ENCODE data around the gene IL22RA1. TPM values are rescaled to one million over a fixed set of nuclear protein-coding genes. Genes with fewer than 3 reads are reported as not detected.

Gene IL22RA1
- total RNA-seq, 1 experiment from 2014 or later, result 0.28 TPM

GRCh38 chr1:24105368-24106160 is 37.4 kb downstream of the IL22RA1 start:
- TF ChIP-seq NR1H2 (CRISPR knock-in tag; IDR thresholded peaks at IDR 0.05), result no peak
- TF ChIP-seq ZNF232 (CRISPR knock-in tag; IDR thresholded peaks at IDR 0.05), result no peak
- TF ChIP-seq TEAD4 (CRISPR knock-in tag; IDR thresholded peaks at IDR 0.05), result no peak
- TF ChIP-seq PRRX2 (CRISPR knock-in tag; IDR thresholded peaks at IDR 0.05), result no peak
- TF ChIP-seq ARID4B (CRISPR knock-in tag; IDR thresholded peaks at IDR 0.05; ENCODE audit: borderline replicate concordance), result no peak
- TF ChIP-seq ETV6 (CRISPR knock-in tag; IDR thresholded peaks at IDR 0.05), result no peak
- TF ChIP-seq CREB1 (CRISPR knock-in tag; IDR thresholded peaks at IDR 0.05), result no peak
- no peak for TF ChIP-seq RELA (CRISPR knock-in tag; IDR thresholded peaks at IDR 0.05; ENCODE audit: borderline replicate concordance)
- TF ChIP-seq TP53 (CRISPR knock-in tag; IDR thresholded peaks at IDR 0.05), result no peak
- TF ChIP-seq MAX (CRISPR knock-in tag; IDR thresholded peaks at IDR 0.05), result no peak
- TF ChIP-seq RORB (CRISPR knock-in tag; IDR thresholded peaks at IDR 0.05), result no peak
- TF ChIP-seq ZNF317 (CRISPR knock-in tag; IDR thresholded peaks at IDR 0.05; ENCODE audit: borderline replicate concordance, low read depth), result no peak
- no peak for TF ChIP-seq JUN (CRISPR knock-in tag; IDR thresholded peaks at IDR 0.05)
- TF ChIP-seq ERG (CRISPR knock-in tag; IDR thresholded peaks at IDR 0.05), result no peak
- no peak for TF ChIP-seq CDX4 (CRISPR knock-in tag; IDR thresholded peaks at IDR 0.05; ENCODE audit: borderline replicate concordance)
- no peak for TF ChIP-seq FOXK1 (CRISPR knock-in tag; IDR thresholded peaks at IDR 0.05)
- no peak for TF ChIP-seq ATF1 (CRISPR knock-in tag; IDR thresholded peaks at IDR 0.05)
- DNase-seq (ENCODE audit: low spot score) (no peak), ATAC-seq (no peak)
- H3K9me3 Mint-ChIP-seq, result no peaks in the 10 kb centered on the region
- H3K36me3 Mint-ChIP-seq, result no peaks in the 10 kb centered on the region
- H3K27ac Mint-ChIP-seq, result no peak overlapping the region
- ChIA-PET POLR2A (interaction anchor here (0.6 kb wide), 1 partner anchor 65 kb away, joined by 3 read pairs; no protein-coding TSS in a partner anchor), CTCF (interaction anchor here (0.6 to 1.4 kb wide), 3 partner anchors 11 to 182 kb away, joined by 3 to 7 read pairs (median 3); no protein-coding TSS in a partner anchor)
- H3K4me3 Mint-ChIP-seq, result no peak overlapping the region
- peaks cover 3% of the 10 kb centered on the region; the same call in 1 of the 2 replicates for H3K4me1 Mint-ChIP-seq
- no peaks in the 10 kb centered on the region for H3K27me3 Mint-ChIP-seq (ENCODE audit: low read depth)

GRCh38 chr1:24104854-24105253 is 38.1 kb downstream of the IL22RA1 start:
- Mint-ChIP-seq H3K9me3 (no peaks in the 10 kb centered on the region), H3K27ac (no peak overlapping the region), H3K4me1 (peaks cover 3% of the 10 kb centered on the region; the same call in 1 of the 2 replicates), H3K36me3 (no peaks in the 10 kb centered on the region), H3K4me3 (no peak overlapping the region), H3K27me3 (ENCODE audit: low read depth) (no peaks in the 10 kb centered on the region)
- DNase-seq (ENCODE audit: low spot score), result no peak
- ATAC-seq, result no peak
- ChIA-PET CTCF (interaction anchor here (0.6 to 1.4 kb wide), 3 partner anchors 10 to 182 kb away, joined by 3 to 7 read pairs (median 3); no protein-coding TSS in a partner anchor), POLR2A (interaction anchor here (0.6 kb wide), 1 partner anchor 64 kb away, joined by 3 read pairs; no protein-coding TSS in a partner anchor)
- TF ChIP-seq ZNF671 (CRISPR knock-in tag; IDR thresholded peaks at IDR 0.05) (no peak), ZNF317 (CRISPR knock-in tag; IDR thresholded peaks at IDR 0.05; ENCODE audit: borderline replicate concordance, low read depth) (no peak), MXD4 (CRISPR knock-in tag; IDR thresholded peaks at IDR 0.05; ENCODE audit: borderline replicate concordance) (no peak), HMGA2 (CRISPR knock-in tag; IDR thresholded peaks at IDR 0.05) (no peak), MYBL2 (CRISPR knock-in tag; IDR thresholded peaks at IDR 0.05) (no peak), E2F4 (CRISPR knock-in tag; IDR thresholded peaks at IDR 0.05; ENCODE audit: borderline replicate concordance, low read depth) (no peak), ZNF423 (CRISPR knock-in tag; IDR thresholded peaks at IDR 0.05) (no peak)
